ENCODE measurements around the gene CAMTA1. TPM values are rescaled to one million over a fixed set of nuclear protein-coding genes. Genes with fewer than 3 reads are reported as not detected.

CAMTA1 gene
- total and polyA plus RNA-seq, 2 experiments from 2014 or later, result 89.0 to 145 TPM

DNA sequence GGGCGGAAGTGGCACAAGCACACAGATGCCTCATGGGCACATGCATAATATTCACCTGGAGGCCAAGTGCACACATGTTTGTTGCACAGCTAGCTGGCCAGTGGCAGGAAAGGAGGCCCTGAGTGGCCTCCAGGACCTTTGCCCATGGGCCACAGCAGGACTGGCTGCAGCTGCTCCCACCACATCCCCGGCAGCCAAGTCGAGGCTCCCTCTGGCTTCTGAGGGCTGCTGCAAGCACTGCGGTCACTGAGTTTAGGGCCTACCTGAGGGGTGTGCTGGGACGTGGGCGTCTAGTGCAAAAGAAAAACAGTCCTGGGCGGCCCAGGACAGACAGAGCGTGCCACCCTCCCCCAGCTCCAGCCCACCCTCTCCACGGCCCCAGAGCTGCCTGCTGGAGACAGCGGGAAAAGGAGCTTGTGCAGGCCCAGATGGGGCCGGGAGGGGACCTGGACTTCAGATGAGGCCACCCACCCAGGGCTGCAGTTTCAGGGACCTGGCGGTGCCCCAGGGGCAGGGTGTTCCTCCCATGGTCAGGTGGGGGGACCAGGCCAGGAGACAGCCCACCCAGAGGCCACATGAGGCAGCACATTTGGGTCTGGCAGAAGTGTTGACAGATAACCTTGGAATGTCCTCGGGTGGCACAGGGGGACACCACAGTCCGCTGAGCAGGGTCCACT lies 720.0 kb downstream of the CAMTA1 start:
- H4K20me1 ChIP-seq (ENCODE audit: insufficient read depth, poor library complexity, severe bottlenecking), result no peaks in the 10 kb centered on the region
- no peaks in the 10 kb centered on the region for H3K9me3 ChIP-seq (ENCODE audit: low read depth)
- no peak overlapping the region for H2AFZ ChIP-seq
- no peak for DNase-seq (ENCODE audit: low spot score)
- no peak overlapping the region for H3K4me2 ChIP-seq
- H3K36me3 ChIP-seq (replicated peaks; ENCODE audit: insufficient read depth, low read depth), result no peaks in the 10 kb centered on the region
- no peak overlapping the region for H3K27ac ChIP-seq
- no peaks in the 10 kb centered on the region for H3K9me2 ChIP-seq (replicated peaks; ENCODE audit: insufficient read depth)
- TF ChIP-seq, protein P1, sequence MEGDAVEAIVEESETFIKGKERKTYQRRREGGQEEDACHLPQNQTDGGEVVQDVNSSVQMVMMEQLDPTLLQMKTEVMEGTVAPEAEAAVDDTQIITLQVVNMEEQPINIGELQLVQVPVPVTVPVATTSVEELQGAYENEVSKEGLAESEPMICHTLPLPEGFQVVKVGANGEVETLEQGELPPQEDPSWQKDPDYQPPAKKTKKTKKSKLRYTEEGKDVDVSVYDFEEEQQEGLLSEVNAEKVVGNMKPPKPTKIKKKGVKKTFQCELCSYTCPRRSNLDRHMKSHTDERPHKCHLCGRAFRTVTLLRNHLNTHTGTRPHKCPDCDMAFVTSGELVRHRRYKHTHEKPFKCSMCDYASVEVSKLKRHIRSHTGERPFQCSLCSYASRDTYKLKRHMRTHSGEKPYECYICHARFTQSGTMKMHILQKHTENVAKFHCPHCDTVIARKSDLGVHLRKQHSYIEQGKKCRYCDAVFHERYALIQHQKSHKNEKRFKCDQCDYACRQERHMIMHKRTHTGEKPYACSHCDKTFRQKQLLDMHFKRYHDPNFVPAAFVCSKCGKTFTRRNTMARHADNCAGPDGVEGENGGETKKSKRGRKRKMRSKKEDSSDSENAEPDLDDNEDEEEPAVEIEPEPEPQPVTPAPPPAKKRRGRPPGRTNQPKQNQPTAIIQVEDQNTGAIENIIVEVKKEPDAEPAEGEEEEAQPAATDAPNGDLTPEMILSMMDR (IDR thresholded peaks at IDR 0.05; ENCODE audit: poor library complexity), result no peak
- TF ChIP-seq EZH2phosphoT487 (IDR thresholded peaks at IDR 0.05; ENCODE audit: low read depth, severe bottlenecking, unreplicated experiment) (no peak), EZH2 (IDR thresholded peaks at IDR 0.05; ENCODE audit: borderline replicate concordance) (no peak)
- H3K79me2 ChIP-seq, result no peaks in the 10 kb centered on the region
- H3K4me1 ChIP-seq (ENCODE audit: insufficient read depth), result peaks cover 25% of the 10 kb centered on the region
- no peak overlapping the region for H3K4me3 ChIP-seq
- H3K27me3 ChIP-seq, result no peaks in the 10 kb centered on the region
- 89% methylated on average over 13 of the region's 14 CpGs for WGBS (ENCODE audit: low lambda C conversion rate, missing lambda C conversion rate)

DNA sequence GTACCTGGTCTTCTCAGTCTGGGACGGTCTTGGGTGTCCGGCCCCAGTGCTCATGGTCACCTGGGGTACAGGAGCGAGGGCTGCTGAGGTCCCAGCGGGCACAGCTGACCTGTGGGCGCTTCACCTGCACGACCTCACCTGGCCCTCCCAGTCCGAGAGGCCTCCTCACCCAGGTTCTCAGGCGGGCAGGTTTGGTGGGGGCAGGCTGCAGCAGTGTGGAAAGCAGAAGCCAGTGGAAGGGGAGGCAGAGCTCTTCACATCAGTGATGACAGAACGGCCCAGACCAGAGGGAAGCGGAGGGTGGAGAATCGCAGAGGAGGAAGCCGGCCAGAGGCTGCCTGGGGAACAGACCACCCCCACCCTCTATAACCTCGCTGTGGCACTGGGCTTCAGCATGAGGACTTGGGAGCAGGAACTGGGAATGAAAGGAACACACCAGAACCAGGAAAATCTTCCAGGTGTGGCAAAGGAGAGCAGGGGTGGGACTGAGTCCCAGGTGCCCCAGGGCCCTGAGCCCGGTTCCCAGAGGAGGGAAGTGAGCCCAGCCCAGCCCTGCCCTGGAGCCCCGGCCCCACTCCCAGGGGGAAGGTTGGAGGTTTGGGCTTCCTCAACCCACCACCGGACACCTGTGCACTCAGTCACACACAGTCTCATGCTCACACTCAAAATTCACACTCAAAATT lies 720.7 kb downstream of the CAMTA1 start:
- TF ChIP-seq, protein P1 (IDR thresholded peaks at IDR 0.05; ENCODE audit: poor library complexity), result no peak
- TF ChIP-seq EZH2 (IDR thresholded peaks at IDR 0.05; ENCODE audit: borderline replicate concordance), result no peak

DNA sequence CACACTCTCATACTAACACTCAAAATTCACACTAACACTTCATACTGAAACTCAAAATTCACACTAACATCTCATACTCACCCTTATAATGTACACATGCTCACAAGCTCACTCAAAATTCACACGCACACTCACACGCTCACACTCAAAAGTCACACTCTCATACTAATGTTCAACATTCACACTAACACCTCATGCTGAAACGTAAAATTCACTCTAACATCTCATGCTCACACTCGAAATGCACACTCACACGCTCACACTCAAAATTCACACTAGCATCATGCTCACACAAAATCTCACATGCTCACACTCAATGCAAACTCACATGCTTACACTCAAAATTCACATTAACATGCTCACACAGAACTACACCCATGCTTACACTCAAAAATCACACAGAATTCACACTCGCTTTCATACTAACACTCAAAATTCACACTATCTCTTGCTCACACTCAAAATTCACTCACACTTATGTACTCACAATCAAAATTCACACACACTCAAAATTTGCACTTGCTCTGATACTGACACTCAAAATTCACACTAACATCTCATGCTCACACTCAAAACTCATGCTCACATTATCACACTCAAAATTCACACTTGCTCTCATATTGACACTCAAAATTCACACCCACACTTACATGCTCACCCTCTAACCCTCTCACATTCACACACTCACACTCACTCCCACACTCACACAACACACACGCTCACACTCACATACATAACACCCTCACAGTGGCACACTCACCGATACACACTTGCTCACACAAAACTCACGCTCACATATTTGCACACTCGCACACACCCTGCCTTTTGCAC lies 721.4 kb downstream of the CAMTA1 start:
- DNase-seq (ENCODE audit: low spot score), result no peak
- Histone ChIP-seq H3K9me2 (replicated peaks; ENCODE audit: insufficient read depth) (no peaks in the 10 kb centered on the region), H3K79me2 (no peaks in the 10 kb centered on the region), H3K27ac (no peak overlapping the region), H2AFZ (no peak overlapping the region), H3K9me3 (ENCODE audit: low read depth) (no peaks in the 10 kb centered on the region), H3K4me2 (no peak overlapping the region), H3K27me3 (no peaks in the 10 kb centered on the region), H3K4me1 (ENCODE audit: insufficient read depth) (peaks cover 25% of the 10 kb centered on the region), H3K4me3 (no peak overlapping the region), H3K36me3 (replicated peaks; ENCODE audit: insufficient read depth, low read depth) (no peaks in the 10 kb centered on the region), H4K20me1 (ENCODE audit: insufficient read depth, poor library complexity, severe bottlenecking) (no peaks in the 10 kb centered on the region)
- TF ChIP-seq EZH2phosphoT487 (IDR thresholded peaks at IDR 0.05; ENCODE audit: low read depth, severe bottlenecking, unreplicated experiment) (no peak), EZH2 (IDR thresholded peaks at IDR 0.05; ENCODE audit: borderline replicate concordance) (no peak)
- TF ChIP-seq, protein P1 (IDR thresholded peaks at IDR 0.05; ENCODE audit: poor library complexity), result no peak
- 95% methylated on average over 10 of the region's 10 CpGs for WGBS (ENCODE audit: low lambda C conversion rate, missing lambda C conversion rate)

More for the DNA sequence above, 720.7 kb downstream of the CAMTA1 start:
- DNase-seq (ENCODE audit: low spot score), result no peak
- no peak overlapping the region for H3K4me3 ChIP-seq
- 81% methylated on average over 16 of the region's 16 CpGs for WGBS (ENCODE audit: low lambda C conversion rate, missing lambda C conversion rate)
- no peaks in the 10 kb centered on the region for H3K79me2 ChIP-seq
- H3K27ac ChIP-seq, result no peak overlapping the region
- H3K9me2 ChIP-seq (replicated peaks; ENCODE audit: insufficient read depth), result no peaks in the 10 kb centered on the region
- H3K27me3 ChIP-seq, result no peaks in the 10 kb centered on the region
- peaks cover 26% of the 10 kb centered on the region for H3K4me1 ChIP-seq (ENCODE audit: insufficient read depth)
- no peaks in the 10 kb centered on the region for H3K36me3 ChIP-seq (replicated peaks; ENCODE audit: insufficient read depth, low read depth)
- no peaks in the 10 kb centered on the region for H3K9me3 ChIP-seq (ENCODE audit: low read depth)
- no peak overlapping the region for H3K4me2 ChIP-seq
- no peaks in the 10 kb centered on the region for H4K20me1 ChIP-seq (ENCODE audit: insufficient read depth, poor library complexity, severe bottlenecking)
- no peak overlapping the region for H2AFZ ChIP-seq

Data from hepatocyte (in vitro differentiated cells).